CD4-positive, alpha-beta T cell treated with Interleukin-21 for 1 hour (primary cell): ENCODE data around the gene AGAP1.

Experiments used
- DNase-seq: peaks from one replicate; pipeline ENCODE4 v3.0.0-alpha.2; 2020

The AGAP1 gene

DNA sequence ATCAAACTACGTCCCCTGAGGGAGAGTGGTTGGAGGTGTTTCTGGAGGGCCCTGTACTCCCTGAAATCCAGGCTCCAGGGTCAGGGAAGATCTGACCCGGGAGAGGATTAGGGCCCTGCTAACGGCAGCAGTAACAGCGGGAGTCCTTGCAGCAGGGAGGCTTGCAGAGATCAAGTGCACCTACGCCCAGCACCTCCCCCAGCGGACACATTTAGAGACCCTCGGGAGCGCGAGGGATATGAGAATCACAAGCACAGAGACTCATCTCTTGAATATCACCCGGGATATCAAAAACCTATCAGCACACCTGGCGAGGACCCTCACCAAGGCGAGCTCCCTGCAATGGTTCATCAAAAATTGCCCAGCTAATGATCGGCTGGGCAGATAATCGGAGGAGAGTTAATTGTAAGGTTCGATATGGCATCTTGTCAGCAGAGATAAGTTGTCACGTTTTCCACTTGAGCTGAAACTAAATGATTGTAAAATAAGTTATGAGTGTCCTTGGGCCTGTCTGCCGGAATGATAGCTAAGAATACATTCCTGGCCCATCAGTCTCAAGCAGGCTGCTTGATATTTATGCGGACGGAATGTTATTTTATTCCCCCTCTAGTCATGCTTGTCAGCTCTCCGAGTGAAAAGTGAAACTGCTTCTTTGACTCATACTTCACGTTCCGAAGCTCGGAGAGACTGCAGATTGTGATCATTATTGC, 464.5 kb downstream of the AGAP1 start:
- no peak for DNase-seq

DNA sequence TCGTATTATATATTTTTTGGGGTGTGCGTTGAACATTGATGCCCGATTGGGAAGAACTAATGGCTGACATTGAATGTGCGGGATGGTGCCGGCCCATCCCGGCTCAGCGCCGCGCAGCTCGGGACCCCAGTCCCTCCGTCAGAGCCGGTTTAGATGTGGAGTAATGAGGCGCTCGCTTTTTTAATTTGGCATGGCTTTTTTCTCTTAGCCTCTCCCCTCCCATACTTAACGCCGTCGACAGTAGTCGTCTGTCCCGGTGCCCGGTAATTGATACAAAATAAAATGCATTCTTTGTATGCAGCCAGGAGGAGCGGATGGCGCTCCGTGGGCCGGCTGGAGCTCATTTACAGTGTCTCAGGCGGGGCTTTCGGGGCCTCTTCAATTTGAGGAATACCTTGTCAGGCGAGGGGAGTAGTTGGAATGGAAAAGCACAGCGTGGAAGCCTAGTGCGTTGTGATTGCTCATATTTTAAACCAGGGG, 465.1 kb downstream of the AGAP1 start:
- DNase-seq: no peak

GRCh38 chr2:235960011-235960715, 466.3 kb downstream of the AGAP1 start:
- DNase-seq: no peak

DNA sequence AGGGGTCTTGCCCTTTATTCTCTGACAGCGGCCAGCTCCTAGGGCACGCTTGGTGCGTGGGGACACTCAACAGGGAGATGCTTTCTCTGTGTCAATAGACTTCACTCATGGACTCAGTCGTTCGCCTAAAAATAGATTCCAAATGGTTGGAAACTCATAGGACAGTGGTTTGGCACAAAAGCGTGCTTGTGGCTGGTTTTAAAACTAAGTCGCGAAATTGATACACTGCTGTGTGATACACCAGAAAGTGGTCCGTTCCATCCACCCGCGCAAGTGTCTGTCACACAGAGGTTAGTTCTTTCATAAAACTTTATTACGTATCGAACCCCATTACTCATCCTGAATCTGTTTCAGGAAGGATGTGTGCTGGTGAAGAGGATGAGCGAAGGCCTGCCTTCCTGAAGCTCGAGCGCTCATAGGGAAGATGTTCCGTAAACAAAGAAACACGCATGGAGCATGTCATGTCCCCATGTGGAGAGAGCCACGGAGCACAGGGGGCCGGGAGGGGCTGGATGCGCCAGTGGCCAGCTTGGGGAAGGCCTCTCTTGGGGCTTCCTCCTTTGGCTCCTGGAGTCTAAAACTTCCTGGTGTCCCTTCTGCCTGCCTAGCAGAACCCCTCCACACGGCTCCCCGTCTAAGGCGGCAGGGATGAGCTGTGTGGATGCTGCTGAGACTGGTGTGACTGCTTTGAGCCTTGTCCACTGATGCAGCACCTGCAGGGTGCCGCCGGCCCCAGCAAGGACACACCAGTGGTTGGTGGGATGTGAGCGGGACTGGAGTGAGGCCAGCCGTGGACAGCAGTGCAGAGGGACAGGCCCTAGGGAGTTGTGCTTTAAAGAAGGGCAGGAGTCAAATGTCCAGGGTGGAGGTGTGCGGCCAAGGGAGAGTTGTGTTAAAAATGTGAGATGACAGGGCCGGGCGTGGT, 467.1 kb downstream of the AGAP1 start:
- no peak for DNase-seq

GRCh38 chr2:235961711-235962110, 467.9 kb downstream of the AGAP1 start:
- no peak for DNase-seq

GRCh38 chr2:235963853-235964577, 470.2 kb downstream of the AGAP1 start:
- DNase-seq: no peak

DNA sequence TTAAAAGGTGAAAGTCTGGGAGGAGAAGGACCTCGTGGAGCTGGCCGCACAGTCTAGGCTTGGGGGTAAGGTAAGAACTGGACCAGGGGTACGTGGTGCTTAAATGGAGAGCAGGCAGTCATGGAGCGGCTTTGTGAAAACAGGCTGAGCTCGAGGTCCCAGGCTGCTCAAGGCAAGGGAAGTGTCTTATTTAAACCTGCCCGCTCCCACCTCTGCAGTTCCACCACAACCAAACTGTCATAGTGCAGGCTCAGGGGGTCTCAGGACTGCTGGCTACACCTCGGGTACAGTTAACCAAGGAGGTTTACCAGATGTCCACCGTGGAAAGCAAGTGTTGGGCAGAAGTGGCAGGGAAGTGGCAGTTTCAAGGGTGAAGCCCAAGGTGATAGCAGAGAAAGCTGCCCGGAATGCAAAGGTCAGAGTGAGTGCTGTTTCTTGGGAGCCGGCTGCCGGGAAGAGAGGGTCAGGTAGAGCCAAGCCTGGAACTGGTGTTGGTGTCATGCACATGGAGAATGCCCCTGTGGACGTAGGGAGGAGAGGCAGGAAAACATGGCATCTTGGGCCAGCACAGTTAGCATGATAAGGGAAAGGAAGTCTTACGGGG, 471.0 kb downstream of the AGAP1 start:
- DNase-seq: no peak

DNA sequence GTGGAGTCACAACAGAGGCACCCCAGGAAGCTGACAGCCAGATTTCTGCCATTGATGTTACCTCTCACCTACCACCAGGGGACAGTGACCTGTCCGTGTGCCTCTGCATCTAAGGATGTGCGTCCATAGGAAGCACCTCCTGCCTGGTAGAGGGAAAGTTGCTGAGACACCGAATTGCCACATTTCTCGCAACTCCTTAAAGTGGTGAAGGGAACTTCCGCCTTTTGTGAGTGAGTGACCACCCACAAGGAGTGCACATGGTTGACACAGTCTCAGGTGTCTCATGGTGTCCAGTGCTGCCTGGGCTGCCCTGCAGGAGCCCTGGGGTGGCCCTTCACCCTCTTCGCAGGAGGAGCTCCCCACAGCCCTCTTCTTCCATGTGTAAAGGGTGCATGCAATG, 472.6 kb downstream of the AGAP1 start:
- no peak for DNase-seq

GRCh38 chr2:235966932-235967757, 473.3 kb downstream of the AGAP1 start:
- DNase-seq: no peak

- no peak for DNase-seq
These were observed 474.3 kb downstream of the AGAP1 start for GRCh38 chr2:235968155-235968554.

DNA sequence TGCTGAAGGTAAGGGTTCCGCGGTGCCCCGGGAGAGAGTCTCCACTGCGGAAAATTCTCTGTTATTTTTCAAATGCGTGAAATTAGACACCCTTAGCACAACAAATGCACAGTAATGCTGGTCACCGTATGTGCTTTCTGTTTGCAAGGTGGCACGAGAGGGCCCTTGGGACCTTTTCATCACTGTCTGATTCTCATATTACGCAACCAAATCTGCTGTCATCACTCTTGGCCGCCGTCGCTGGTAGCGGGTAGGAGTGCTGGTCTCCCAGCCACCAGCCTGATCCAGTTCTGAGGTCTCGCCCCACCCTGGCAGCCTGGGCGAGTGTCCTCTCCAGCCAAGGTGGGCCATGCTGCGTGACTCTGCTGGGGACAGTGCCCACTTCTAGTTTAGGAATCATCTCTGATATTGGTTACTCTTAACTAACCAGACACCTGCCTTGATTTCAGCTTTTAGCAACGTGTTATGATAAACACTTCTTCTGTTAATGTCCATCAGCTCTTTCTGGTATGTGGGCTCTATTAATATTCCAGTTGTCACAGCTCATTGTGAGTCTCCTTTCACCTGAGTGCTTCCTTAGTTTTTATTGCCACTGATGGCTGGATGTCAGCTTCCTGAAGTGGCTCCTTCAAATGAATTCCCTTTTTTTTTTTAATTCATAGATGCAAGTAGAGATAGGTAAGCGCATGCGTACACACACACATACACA, 474.9 kb downstream of the AGAP1 start:
- no peak for DNase-seq

DNA sequence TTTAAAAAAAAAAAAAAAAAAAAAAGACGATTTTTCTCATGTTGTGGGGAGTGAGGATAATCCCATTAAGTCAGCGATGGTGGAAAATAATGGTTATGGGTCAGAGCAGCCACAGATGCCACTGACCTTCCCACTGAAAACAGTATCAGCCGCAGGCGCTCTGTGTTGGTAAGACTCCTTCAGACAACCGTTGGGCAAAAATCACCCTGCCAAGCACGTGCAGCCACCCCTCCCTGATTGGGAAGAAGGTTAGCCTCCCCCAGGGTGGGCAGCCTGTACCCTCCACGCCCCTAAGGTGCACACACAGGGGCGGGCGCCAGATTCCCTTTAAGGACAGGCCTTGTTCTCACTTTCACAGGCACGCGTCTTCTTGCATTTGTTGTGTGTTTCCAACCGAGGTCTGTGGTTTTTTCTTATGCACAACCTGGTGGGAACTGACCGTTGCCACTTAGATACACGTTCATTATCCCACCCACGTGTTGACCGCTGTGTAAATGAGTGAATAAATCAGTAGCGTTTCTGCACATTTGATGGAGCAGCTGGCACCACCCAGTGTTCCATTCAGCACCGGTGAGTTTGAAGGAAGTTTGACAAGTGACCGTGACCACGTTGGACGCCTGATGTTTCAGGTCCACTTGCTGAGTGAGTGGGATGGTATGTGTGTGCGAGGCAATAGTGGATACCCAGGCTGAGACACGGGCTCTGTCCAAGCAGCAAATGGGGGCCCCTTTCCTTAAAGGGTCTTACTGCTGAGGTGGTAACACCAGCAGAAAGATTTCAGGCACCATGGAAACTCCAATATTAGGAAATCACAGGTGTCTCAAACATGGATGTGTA, 476.6 kb downstream of the AGAP1 start:
- DNase-seq: no peak

- DNase-seq: no peak
These were observed 482.7 kb downstream of the AGAP1 start for GRCh38 chr2:235976516-235976915.

- DNase-seq: no peak
These were observed 483.1 kb downstream of the AGAP1 start for GRCh38 chr2:235976956-235977355.

DNA sequence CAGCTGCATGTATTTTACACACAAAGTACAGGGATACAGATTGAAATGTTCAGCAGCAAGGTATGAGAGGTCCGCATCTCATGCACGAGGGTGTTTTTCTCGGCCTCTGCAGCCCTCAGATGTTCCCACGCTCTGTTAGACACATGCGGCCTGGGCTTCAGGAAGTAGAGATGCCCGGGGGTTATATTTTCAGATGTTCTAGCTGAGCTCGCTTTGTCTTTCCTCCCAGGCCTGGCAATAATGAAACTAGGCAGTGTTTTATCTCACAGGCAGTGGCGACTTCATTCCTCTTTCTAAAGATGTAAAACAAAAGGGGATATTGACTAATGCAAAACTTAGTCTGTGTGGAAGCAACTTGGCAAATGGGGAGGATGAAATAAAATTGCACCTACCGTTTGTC, 483.6 kb downstream of the AGAP1 start:
- no peak for DNase-seq

DNA sequence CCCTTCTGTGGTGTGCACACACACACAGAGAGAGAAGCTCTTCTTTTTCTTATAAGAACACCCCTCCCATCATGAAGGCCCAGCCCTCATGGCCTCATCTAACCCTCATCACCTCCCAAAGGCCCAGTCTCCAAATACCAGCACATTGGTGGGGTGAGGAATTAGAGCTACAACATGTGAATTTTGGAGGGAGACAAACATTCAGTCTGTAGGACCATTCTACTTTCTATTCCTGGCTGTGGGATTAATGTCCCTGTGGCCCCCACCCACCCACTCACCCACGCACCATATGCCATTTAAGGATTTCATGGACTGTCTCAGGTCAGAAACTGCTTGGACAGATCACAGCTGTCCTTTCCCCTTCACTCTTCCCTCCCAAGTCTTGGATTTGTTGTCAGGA, 484.2 kb downstream of the AGAP1 start:
- no peak for DNase-seq

DNA sequence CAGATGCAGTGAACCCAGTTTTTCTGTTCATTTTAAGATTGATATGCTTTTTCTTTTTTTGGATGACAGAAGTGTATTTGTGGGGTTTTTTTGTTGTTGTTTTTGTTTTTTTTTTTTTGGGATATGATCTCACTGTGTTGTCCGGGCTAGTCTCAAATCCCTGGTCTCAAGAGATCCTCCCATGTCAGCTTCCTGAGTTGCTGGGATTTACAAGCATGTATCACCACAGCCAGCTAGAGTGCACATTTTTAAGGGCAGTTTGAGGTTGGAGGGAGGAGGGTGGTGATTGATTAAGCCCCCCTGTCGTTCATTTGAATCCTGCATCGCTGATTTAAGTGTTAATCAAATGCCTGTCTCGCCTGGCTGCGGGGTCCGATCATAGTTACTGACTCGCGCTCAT, 485.2 kb downstream of the AGAP1 start:
- no peak for DNase-seq

GRCh38 chr2:235979753-235980435, 486.1 kb downstream of the AGAP1 start:
- no peak for DNase-seq

GRCh38 chr2:235981631-235982030, 487.8 kb downstream of the AGAP1 start:
- no peak for DNase-seq
